ENCODE data around the gene DNAH2. TPM values are rescaled to one million over a fixed set of nuclear protein-coding genes. Genes with fewer than 3 reads are reported as not detected.
A peak's percentile ranks its signal among the peaks of the same experiment; 100 is the strongest.

DNAH2 gene
- total and polyA plus RNA-seq, 4 experiments from 2014 or later: not detected

GRCh38 chr17:7856811-7857712, 139.5 kb downstream of the DNAH2 start, which contains the start of gene NAA38:
Gene NAA38, minus strand, starts transcription at chr17:7857559. Its CDS starts 96 bp downstream, at chr17:7857463.
- Mint-ChIP-seq H3K27ac (no peak within 1 kb of the TSS), H3K36me3 (peaks cover 5 to 10% of the 10 kb centered on the region in 2 donors), H3K9me3 (no peaks in the 10 kb centered on the region), H3K27me3 (no peaks in the 10 kb centered on the region), H3K4me3 (no peak within 1 kb of the TSS), H3K4me1 (peaks cover under 1 to 11% (median 8%) of the 10 kb centered on the region in 4 donors)
- DNase-seq: peak; percentile 97 to 99 (median 98)
- Histone ChIP-seq H3K27ac (ENCODE audit: low read depth, low read length) (peak within 1 kb of the TSS; percentile 81), H3K4me1 (ENCODE audit: insufficient read depth, low read length) (peaks cover 33% of the 10 kb centered on the region), H3K36me3 (ENCODE audit: insufficient read depth, low read length) (peaks cover 10% of the 10 kb centered on the region), H3K27me3 (ENCODE audit: insufficient read depth, low read length) (no peaks in the 10 kb centered on the region), H3K4me3 (ENCODE audit: low read length in 2 of 2) (peak within 1 kb of the TSS; percentile 67 to 96), H3K9me3 (ENCODE audit: control insufficient read depth in 1 of 2, low read length in 2 of 2) (no peaks in the 10 kb centered on the region)
- ChIA-PET CTCF (ENCODE audit: partially characterized antibody) (interaction anchor here (0.6 to 2.6 kb wide), 19 partner anchors 12 to 225 kb away, joined by 3 to 16 read pairs (median 4); partner anchors contain the start of genes KDM6B and RNF227), POLR2A (ENCODE audit: partially characterized antibody) (interaction anchor here (0.7 to 5.1 kb wide), 29 partner anchors 11 to 527 kb away, joined by 3 to 73 read pairs (median 6); partner anchors contain the start of genes AURKB, CNTROB, KCNAB3 and KDM6B)
- intact Hi-C loops (cut with micrococcal nuclease): loop anchor here (1.0 to 5.0 kb wide), 7 partner anchors 15 to 285 kb away; partner anchors contain the start of genes CNTROB and KDM6B

GRCh38 chr17:7857713-7858521, 140.4 kb downstream of the DNAH2 start, which contains the start of gene CYB5D1:
Gene CYB5D1, plus strand, starts transcription at chr17:7858003. Its CDS starts 132 bp downstream, at chr17:7858135.
- Mint-ChIP-seq H3K27me3 (no peaks in the 10 kb centered on the region), H3K27ac (no peak within 1 kb of the TSS), H3K4me3 (no peak within 1 kb of the TSS), H3K4me1 (peaks cover 4 to 14% (median 8%) of the 10 kb centered on the region in 4 donors), H3K9me3 (no peaks in the 10 kb centered on the region), H3K36me3 (peaks cover 5 to 11% of the 10 kb centered on the region in 2 donors)
- Histone ChIP-seq H3K27ac (ENCODE audit: low read depth, low read length) (peak within 1 kb of the TSS; percentile 81), H3K9me3 (ENCODE audit: control insufficient read depth in 1 of 2, low read length in 2 of 2) (no peaks in the 10 kb centered on the region), H3K4me3 (ENCODE audit: low read length in 2 of 2) (peak within 1 kb of the TSS; percentile 67 to 96), H3K36me3 (ENCODE audit: insufficient read depth, low read length) (peaks cover 1% of the 10 kb centered on the region), H3K27me3 (ENCODE audit: insufficient read depth, low read length) (no peaks in the 10 kb centered on the region), H3K4me1 (ENCODE audit: insufficient read depth, low read length) (peaks cover 27% of the 10 kb centered on the region)
- intact Hi-C loops (cut with micrococcal nuclease): loop anchor here (1.0 to 5.0 kb wide), 7 partner anchors 16 to 286 kb away; partner anchors contain the start of genes CNTROB and KDM6B
- ChIA-PET POLR2A (ENCODE audit: partially characterized antibody) (interaction anchor here (0.7 to 5.1 kb wide), 25 partner anchors 10 to 528 kb away, joined by 3 to 73 read pairs (median 7); partner anchors contain the start of genes AURKB, CNTROB, KCNAB3 and KDM6B), CTCF (ENCODE audit: partially characterized antibody) (interaction anchor here (0.6 to 14.8 kb wide), 17 partner anchors 11 to 225 kb away, joined by 3 to 311 read pairs (median 5); partner anchors contain the start of genes KDM6B and RNF227)
- DNase-seq: peak; percentile 94 to 95 (median 95)

- H3K9me3 ChIP-seq (ENCODE audit: control insufficient read depth in 1 of 2, low read length in 2 of 2): no peaks in the 10 kb centered on the region
- Mint-ChIP-seq H3K4me3 (no peak overlapping the region), H3K4me1 (peaks cover 4 to 14% (median 10%) of the 10 kb centered on the region in 4 donors), H3K9me3 (no peaks in the 10 kb centered on the region), H3K27ac (no peak overlapping the region), H3K27me3 (no peaks in the 10 kb centered on the region), H3K36me3 (peaks cover 5 to 11% of the 10 kb centered on the region in 2 donors)
- peak in 3 of 5 donors; percentile 29 to 70 (median 40) for DNase-seq
- peak overlapping the region in 1 of 2 donors; percentile 67 for H3K4me3 ChIP-seq (ENCODE audit: low read length in 2 of 2)
- POLR2A ChIA-PET (ENCODE audit: partially characterized antibody): interaction anchor here (0.8 to 5.1 kb wide), 4 partner anchors 17 to 131 kb away, joined by 3 to 45 read pairs (median 7); partner anchors contain the start of genes CNTROB and RNF227
- intact Hi-C loops (cut with micrococcal nuclease): loop anchor here (5.0 kb wide), 1 partner anchor 286 kb away; no protein-coding TSS in a partner anchor
- CTCF ChIA-PET (ENCODE audit: partially characterized antibody): interaction anchor here (7.4 to 14.8 kb wide), 2 partner anchors 53 to 130 kb away, joined by 44 to 311 read pairs; no protein-coding TSS in a partner anchor
- H3K36me3 ChIP-seq (ENCODE audit: insufficient read depth, low read length): no peaks in the 10 kb centered on the region
- peaks cover 27% of the 10 kb centered on the region for H3K4me1 ChIP-seq (ENCODE audit: insufficient read depth, low read length)
- H3K27ac ChIP-seq (ENCODE audit: low read depth, low read length): peak overlapping the region; percentile 81
- H3K27me3 ChIP-seq (ENCODE audit: insufficient read depth, low read length): no peaks in the 10 kb centered on the region
Measured at GRCh38 chr17:7858522-7858810, 140.9 kb downstream of the DNAH2 start.

GRCh38 chr17:7859028-7859427, 141.5 kb downstream of the DNAH2 start:
- peak overlapping the region in 2 of 7 donors; percentile 57 to 81 for H3K27ac Mint-ChIP-seq
- Histone ChIP-seq H3K27ac (ENCODE audit: low read depth, low read length) (peak overlapping the region; percentile 81), H3K4me1 (ENCODE audit: insufficient read depth, low read length) (peaks cover 27% of the 10 kb centered on the region), H3K36me3 (ENCODE audit: insufficient read depth, low read length) (no peaks in the 10 kb centered on the region), H3K4me3 (ENCODE audit: low read length in 2 of 2) (no peak overlapping the region), H3K9me3 (ENCODE audit: control insufficient read depth in 1 of 2, low read length in 2 of 2) (no peaks in the 10 kb centered on the region), H3K27me3 (ENCODE audit: insufficient read depth, low read length) (no peaks in the 10 kb centered on the region)
- POLR2A ChIA-PET (ENCODE audit: partially characterized antibody): interaction anchor here (0.8 to 5.1 kb wide), 4 partner anchors 17 to 131 kb away, joined by 3 to 45 read pairs (median 7); partner anchors contain the start of genes CNTROB and RNF227
- H3K27me3 Mint-ChIP-seq: no peaks in the 10 kb centered on the region
- intact Hi-C loops (cut with micrococcal nuclease): loop anchor here (5.0 kb wide), 1 partner anchor 287 kb away; no protein-coding TSS in a partner anchor
- H3K4me1 Mint-ChIP-seq: peaks cover 4 to 14% (median 10%) of the 10 kb centered on the region in 4 donors
- no peak overlapping the region for H3K4me3 Mint-ChIP-seq
- H3K9me3 Mint-ChIP-seq: no peaks in the 10 kb centered on the region
- peaks cover 5 to 8% of the 10 kb centered on the region in 2 donors for H3K36me3 Mint-ChIP-seq
- CTCF ChIA-PET (ENCODE audit: partially characterized antibody): interaction anchor here (0.9 to 14.8 kb wide), 3 partner anchors 53 to 129 kb away, joined by 3 to 311 read pairs (median 44); partner anchors contain the start of genes CNTROB and TRAPPC1
- DNase-seq: peak in 1 of 5 donors; percentile 29

- ChIA-PET POLR2A (ENCODE audit: partially characterized antibody) (interaction anchor here (0.6 to 4.9 kb wide), 11 partner anchors 10 to 505 kb away, joined by 3 to 29 read pairs (median 5); partner anchors contain the start of genes KDM6B and RNF227), CTCF (ENCODE audit: partially characterized antibody) (interaction anchor here (0.8 to 14.8 kb wide), 29 partner anchors 8 to 216 kb away, joined by 3 to 311 read pairs (median 5); partner anchors contain the start of genes KDM6B and RNF227)
- Mint-ChIP-seq H3K27ac (peak overlapping the region in 5 of 7 donors; percentile 11 to 80 (median 15)), H3K36me3 (peaks cover 4 to 11% of the 10 kb centered on the region in 2 donors), H3K4me1 (peaks cover 18 to 31% (median 22%) of the 10 kb centered on the region in 4 donors), H3K9me3 (no peaks in the 10 kb centered on the region), H3K4me3 (no peak overlapping the region), H3K27me3 (no peaks in the 10 kb centered on the region)
- intact Hi-C loops (cut with micrococcal nuclease): loop anchor here (1.0 kb wide), 4 partner anchors 24 to 194 kb away; no protein-coding TSS in a partner anchor
- Histone ChIP-seq H3K36me3 (ENCODE audit: insufficient read depth, low read length) (no peaks in the 10 kb centered on the region), H3K27ac (ENCODE audit: low read depth, low read length) (no peak overlapping the region), H3K27me3 (ENCODE audit: insufficient read depth, low read length) (no peaks in the 10 kb centered on the region), H3K4me1 (ENCODE audit: insufficient read depth, low read length) (peaks cover 27% of the 10 kb centered on the region), H3K4me3 (ENCODE audit: low read length in 2 of 2) (no peak overlapping the region), H3K9me3 (ENCODE audit: control insufficient read depth in 1 of 2, low read length in 2 of 2) (no peaks in the 10 kb centered on the region)
- peak; percentile 35 to 58 (median 41) for DNase-seq
Measured at GRCh38 chr17:7862692-7863437, 145.3 kb downstream of the DNAH2 start.
